Ovary (tissue), 3 donors: ENCODE data around the gene UFD1.

Experiments
- CTCF ChIP-seq, 3 donors: fragments of 450-650 bp in 2 of 3; fragments of 200-600 bp in 1 of 3; IDR thresholded peaks; one replicate each; pipeline versions ENCODE4 v1.5.1 to v1.8.0; 2016 to 2022; ENCODE audit warnings: antibody characterized with exemption in 3 of 3, mild to moderate bottlenecking in 1 of 3
- EP300 ChIP-seq: sonication (generic); formaldehyde crosslinking; IDR thresholded peaks from one replicate; pipeline ENCODE4 v1.6.1; 2017; ENCODE audit warnings: antibody characterized with exemption
- POLR2A ChIP-seq: fragments of 450-650 bp; IDR thresholded peaks from one replicate; pipeline ENCODE4 v1.6.1; 2017; ENCODE audit warnings: antibody characterized with exemption, mild to moderate bottlenecking, moderate library complexity
- donor health status: DM: no; HTN: no; CAD: no.

- TF ChIP-seq CTCF (IDR thresholded peaks at IDR 0.05) (no peak), POLR2A (peak; percentile 87), EP300 (no peak)
These were observed 31.5 kb downstream of the UFD1 start, which contains the start of gene C22orf39 for GRCh38 chr22:19447330-19448075.
